ENCODE results near the gene C19orf25.
"Not testable (repeated sequence)": the region's sequence is repeated elsewhere in the genome, so short reads cannot be mapped to it uniquely, and the experiment has no call there.

The C19orf25 gene

GRCh38 chr19:1445932-1446712 is 32.9 kb downstream of the C19orf25 start:
- no peak for DNase-seq

DNA sequence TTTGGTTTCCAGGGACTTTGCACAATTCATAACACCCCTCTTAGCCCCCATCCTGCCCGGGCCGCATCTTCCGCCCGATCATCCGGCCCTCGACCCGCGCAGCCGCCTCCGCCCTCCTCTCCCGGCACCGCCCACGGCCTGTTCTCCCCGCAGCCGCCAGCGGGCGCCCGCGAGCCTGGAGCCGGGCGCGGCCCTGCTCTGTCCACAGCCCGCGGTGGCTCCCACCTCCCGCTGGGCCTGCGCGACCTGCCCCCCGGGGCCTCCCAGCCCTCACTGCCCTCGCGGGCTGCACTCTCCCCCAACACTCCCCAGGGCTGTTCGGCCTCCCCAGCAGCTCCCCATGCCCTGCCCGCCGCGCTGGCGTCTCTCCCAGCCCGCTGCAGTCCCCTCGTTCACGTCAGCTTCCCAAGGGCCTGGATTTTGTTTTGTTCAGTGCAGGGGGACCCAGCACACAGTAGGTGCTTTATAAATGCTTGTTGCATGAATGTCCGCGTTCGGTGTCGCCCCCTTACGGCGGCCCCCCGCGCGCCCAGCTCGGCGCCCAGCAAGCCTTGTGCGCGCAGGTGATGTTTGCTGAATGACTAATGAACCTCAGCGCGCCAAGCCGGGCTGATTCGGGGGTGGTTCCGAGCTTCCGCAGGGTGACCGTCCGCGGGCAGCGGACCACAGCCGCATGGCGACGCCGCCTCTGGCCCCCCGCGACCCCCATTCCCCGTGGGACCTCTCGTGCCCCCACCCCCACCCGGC is 33.7 kb downstream of the C19orf25 start:
- peak; percentile 71 for DNase-seq

DNA sequence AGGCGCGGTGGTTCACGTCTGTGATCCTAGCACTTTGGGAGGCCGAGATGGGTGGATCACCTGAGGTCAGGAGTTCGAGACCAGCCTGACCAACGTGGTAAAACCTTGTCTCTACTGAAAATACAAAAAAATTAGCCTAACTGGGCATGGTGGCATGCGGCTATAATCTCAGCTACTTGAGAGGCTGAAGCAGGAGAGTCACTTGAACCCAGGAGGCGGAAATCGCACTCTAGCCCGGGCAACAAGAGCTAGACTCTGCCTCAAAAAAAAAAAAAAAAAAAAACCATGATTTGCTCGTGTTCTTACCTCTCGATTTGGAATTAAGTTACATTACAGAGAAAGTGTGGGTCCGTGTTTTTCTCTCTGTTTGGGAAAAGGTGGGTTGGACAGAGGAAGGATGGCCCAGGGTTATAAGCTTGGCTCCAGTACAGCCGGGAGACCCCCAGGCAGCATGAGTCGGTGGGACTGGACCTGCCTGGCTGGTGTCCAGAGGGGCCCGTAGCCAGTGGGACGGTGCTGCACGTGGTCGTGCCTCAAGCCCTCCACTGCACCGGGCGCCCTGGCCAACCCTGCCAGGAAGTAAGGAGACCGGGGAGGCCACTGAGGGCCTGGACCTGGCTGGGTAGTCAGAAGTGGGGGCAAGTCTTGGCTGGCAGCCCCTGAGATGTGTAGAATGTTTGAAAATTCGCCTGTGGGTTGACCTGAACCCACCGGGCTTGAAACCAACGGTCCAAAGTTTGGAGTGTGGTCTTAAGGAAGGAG is 37.2 kb downstream of the C19orf25 start:
- no peak for DNase-seq

DNA sequence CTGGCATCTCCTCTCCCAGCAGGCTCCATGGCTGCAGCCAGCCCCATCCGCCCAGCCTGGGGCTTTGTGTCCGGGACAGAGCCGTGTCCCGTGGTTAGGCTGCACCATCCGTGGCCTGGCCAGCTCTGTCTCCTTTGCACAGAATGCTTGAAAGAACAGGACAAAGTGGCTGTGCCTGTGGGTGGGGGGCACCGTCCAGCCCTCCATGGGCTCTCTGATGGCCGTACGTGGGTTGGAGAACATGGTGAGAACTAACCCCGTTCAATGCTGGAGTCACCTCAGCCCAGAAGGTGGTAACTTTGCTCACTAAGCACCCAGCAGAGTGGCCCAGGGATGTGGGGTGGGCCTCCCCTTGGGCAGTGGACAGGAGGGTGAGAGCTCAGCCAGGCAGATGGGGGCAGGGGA is 38.0 kb downstream of the C19orf25 start:
- DNase-seq, result no peak

- DNase-seq, result no peak
These were observed 38.6 kb downstream of the C19orf25 start for GRCh38 chr19:1440418-1440801.

DNA sequence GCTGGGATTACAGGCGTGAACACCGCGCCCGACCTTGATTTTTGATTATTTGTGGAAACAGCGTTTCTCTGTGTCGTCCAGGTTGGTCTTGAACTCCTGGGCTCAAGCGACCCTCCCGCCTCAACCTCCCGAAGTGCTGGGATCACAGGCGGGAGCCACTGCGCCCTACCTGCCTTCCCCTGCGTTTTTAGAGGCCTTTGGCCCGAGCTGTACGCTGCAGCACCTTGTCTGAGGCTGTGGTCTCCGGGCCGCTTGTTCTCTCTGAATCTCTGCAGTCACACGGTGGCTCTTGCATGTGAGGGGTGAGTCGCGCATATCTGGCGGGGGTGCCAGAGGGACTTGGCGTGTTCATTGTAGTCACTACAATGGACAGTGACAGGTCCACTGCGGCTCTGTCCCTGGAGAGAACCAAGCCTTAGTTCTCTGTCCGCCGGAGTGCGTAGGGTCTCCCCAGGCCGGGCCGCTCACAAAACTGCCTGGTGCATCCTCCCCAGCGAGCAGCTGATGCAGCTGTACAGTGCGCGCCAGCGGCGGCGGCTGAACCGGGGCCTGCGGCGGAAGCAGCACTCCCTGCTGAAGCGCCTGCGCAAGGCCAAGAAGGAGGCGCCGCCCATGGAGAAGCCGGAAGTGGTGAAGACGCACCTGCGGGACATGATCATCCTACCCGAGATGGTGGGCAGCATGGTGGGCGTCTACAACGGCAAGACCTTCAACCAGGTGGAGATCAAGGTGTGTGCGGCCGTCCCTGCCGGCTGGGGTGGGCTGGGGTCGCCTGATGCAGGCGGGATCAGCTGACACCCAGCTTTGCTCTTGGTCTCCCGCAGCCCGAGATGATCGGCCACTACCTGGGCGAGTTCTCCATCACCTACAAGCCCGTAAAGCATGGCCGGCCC is 39.2 kb downstream of the C19orf25 start:
- DNase-seq, result not testable (repeated sequence)

DNA sequence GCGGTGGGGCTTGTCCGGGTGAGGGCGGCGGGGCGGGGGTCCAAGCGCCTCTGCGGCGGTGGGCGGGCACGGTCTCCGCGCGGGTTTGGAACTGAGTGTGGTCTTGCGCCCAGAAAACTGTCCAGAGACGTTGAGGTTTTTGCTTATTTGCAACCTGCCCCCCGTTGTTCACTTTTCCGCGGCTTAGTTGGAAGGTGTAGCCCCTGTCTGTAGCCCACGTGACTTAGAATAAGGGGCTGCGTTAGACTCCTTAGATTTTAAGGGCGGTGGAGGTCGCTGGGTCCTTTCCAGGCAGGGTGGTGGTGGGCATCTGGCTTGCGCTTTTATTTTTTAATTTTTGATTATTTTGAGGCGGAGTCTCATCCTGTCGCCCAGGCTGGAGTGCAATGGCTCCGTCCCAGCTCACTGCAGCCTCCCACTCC is 40.1 kb downstream of the C19orf25 start:
- DNase-seq, result no peak

DNA sequence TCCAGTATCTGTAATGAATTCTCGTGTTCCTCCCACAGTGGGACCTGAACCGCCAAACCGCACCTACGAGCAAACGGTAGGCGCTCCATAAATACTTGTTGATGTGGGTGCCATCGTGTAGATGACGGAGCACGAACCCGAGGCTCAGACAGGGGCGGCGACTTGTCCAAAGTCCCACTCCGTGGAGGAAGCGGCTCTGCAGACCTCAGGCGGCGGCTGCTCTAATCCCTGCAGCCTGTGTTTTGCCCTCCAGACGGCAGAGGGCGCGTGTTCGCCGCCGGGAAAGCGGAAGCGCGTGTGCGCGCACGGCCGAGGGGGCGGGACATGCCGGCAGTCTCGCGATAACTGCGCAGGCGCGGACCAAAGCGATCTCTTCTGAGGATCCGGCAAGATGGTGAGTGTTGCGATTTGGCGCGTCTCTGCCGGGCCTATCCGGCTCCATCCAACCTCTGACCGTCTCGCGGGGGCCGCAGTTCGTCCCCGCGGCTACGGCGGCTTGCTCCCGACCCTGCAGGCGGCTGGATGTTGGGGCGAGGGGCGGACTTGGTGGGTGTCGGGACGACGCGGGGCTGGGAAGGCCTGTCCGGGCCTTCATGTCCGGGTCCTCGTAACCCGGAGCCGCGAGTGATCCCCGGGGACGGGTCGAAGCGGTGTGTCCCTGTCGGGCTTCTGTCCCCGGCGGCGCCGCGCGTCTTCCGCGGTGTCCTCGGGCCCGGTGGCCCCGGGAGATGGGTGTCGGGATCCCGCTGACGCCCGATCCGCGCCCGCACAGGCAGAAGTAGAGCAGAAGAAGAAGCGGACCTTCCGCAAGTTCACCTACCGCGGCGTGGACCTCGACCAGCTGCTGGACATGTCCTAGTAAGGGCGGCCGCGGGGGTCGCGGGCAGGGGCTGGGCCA is 40.7 kb downstream of the C19orf25 start, which contains the start of gene RPS15:
Gene RPS15 (plus strand): TSS at position 362 of the 898 bp plus-strand sequence. CDS start 30 bp downstream, at position 392.
- peak; percentile 94 for DNase-seq

DNA sequence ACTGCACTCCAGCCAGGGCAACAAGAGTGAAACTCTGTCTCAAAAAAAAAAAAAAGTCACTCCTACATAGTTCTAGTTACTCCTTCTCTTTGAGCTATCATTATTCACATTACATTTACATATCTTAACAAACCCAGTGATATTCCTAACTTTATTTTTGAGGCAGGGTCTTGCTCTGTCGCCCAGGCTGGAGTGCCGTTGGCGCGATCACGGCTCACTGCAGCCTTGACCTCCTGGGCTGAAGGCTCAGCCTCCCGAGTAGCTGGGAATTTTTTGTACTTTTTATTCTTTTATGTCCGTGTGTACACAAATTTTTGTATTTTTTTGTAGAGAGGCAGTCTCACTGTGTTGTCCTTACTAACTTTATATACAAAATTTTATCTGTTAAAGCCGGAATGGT is 41.4 kb downstream of the C19orf25 start:
- no peak for DNase-seq

GRCh38 chr19:1435378-1435989 is 43.5 kb downstream of the C19orf25 start:
- DNase-seq, result no peak

DNA sequence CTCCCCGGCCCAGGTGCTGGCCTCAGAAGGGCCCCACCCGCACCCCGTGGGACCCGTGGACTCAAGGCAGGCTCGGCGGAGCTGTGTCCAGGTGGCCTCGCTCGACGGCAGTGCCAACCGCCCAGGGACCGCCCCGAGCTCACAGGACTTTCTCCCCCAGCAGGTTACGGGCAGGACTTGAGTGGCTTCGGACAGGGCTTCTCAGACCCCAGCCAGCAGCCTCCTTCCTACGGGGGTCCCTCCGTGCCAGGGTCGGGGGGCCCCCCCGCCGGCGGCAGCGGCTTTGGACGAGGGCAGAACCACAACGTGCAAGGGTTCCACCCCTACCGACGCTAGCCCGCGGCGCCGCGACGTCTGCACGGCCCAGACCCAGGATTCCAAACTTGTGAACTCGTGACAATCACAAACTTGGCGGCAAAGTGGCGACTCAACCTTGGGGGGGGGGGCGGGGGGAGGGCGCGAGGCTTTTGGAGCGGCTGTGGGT is 44.4 kb downstream of the C19orf25 start:
- DNase-seq, result no peak

DNA sequence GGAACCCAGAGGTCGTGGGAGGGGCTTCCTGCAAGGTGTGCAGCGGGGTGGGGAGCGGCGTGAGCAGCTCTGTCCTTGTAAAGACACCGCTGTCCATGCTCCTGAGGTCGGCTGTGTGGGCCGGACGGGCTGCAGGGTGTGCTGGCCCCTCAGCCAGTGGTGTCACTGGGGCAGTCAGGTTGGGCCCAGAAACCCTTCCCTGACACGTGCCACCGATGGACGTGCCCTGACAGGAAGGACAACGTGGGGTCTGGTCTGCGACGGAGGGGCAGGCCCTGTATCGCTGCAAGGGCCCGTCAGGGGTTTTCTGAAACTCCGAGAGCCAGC is 45.0 kb downstream of the C19orf25 start:
- no peak for DNase-seq

GRCh38 chr19:1433119-1434039 is 45.6 kb downstream of the C19orf25 start:
- DNase-seq, result no peak

DNA sequence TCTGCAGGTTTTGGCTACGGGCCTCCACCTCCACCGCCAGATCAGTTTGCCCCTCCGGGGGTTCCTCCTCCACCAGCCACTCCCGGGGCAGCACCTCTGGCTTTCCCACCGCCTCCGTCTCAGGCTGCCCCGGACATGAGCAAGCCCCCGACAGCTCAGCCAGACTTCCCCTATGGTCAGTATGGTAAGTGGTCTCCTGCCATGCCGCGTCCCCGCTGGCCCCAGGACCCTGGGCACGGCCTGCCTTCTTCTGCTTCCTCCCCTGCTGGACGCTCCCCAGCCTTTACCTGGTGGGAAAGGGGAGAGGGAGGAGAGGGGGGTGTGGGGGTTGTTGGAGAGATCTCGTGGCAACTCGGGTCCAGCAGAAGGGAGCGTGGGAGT is 46.5 kb downstream of the C19orf25 start:
- DNase-seq, result no peak

- DNase-seq, result no peak
These were observed 47.1 kb downstream of the C19orf25 start for GRCh38 chr19:1431759-1432506.

GRCh38 chr19:1430246-1430645 is 48.8 kb downstream of the C19orf25 start:
- DNase-seq, result no peak

DNA sequence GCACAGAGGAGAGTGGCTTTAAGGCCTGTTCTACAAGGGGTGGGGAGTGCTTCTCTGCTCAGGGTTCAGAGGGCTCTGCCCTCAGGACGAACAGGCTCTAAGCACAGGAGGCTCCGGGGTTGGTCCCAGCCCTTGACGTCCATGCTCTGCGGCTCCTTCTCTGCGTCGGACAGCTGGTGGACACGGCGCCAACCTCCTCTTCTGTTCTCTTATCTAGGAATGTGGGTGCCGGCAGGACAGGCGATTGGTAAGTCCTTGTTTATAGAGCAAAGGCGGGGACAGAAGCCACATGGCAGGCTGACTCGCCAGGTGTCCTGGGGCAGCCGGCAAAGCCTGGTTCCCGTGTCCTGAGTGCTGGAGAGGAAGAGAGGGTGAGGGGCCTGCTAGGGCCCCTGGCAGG is 49.3 kb downstream of the C19orf25 start:
- DNase-seq, result no peak

DNA sequence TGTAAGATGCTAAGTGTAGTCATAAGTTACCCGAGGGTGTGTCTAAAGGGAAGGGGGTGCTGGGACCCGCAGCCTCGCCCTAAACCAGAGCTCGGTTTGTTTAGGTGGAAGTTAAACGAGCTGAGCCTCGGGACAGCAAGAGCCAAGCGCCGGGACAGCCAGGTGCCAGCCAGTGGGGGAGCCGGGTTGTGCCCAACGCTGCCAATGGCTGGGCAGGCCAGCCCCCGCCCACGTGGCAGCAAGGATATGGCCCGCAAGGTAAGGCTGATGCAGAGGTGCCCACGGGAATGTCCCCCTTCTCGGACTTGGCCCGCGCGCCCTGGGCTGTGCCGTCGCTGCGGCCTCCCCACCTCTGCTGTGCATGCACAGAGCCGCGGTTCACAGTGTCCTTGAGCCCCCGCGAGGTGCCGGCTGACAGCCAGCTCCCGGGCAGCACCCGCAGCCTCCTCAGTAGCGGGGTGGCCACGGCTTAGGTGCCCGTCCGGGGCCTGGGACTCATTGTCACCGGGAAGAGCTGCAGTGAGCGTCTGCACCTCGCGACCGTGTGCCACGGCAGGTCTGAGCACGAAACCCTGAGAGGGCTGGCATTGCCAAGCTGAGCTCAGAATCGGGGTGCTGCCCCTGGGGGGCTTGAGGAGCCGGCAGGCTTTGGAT is 50.1 kb downstream of the C19orf25 start:
- no peak for DNase-seq
